CD4-positive, alpha-beta T cell treated with Interleukin-6 for 4 hours (primary cell): ENCODE results near the gene ZRANB3.
"Not testable (repeated sequence)": the region's sequence is repeated elsewhere in the genome, so short reads cannot be mapped to it uniquely, and the experiment has no call there.

Source experiments
- DNase-seq: peaks from one replicate; pipeline ENCODE4 v3.0.0-alpha.2; 2020; ENCODE audit warnings: mixed read lengths

Gene ZRANB3

GRCh38 chr2:135320465-135321355, 210.3 kb downstream of the ZRANB3 start:
- no peak for DNase-seq

- DNase-seq = no peak
Measured at GRCh38 chr2:135318808-135319207, 212.2 kb downstream of the ZRANB3 start.

GRCh38 chr2:135317375-135317774, 213.6 kb downstream of the ZRANB3 start:
- DNase-seq = no peak

GRCh38 chr2:135311962-135312361, 219.1 kb downstream of the ZRANB3 start:
- no peak for DNase-seq

GRCh38 chr2:135311268-135311667, 219.8 kb downstream of the ZRANB3 start:
- DNase-seq = no peak

GRCh38 chr2:135304694-135305093, 226.3 kb downstream of the ZRANB3 start:
- no peak for DNase-seq

- no peak for DNase-seq
Measured at GRCh38 chr2:135299658-135300244, 231.3 kb downstream of the ZRANB3 start.

- no peak for DNase-seq
Measured at GRCh38 chr2:135299165-135299564, 231.9 kb downstream of the ZRANB3 start.

- not testable (repeated sequence) for DNase-seq
Measured at GRCh38 chr2:135287121-135287520, 243.9 kb downstream of the ZRANB3 start.

- DNase-seq = no peak
Measured at GRCh38 chr2:135285391-135285790, 245.6 kb downstream of the ZRANB3 start.

GRCh38 chr2:135281379-135281778, 249.6 kb downstream of the ZRANB3 start:
- DNase-seq = no peak

- no peak for DNase-seq
Measured at GRCh38 chr2:135279209-135279608, 251.8 kb downstream of the ZRANB3 start.

GRCh38 chr2:135276525-135276924, 254.5 kb downstream of the ZRANB3 start:
- no peak for DNase-seq

GRCh38 chr2:135271006-135271405, 260.0 kb downstream of the ZRANB3 start:
- DNase-seq = no peak

- no peak for DNase-seq
Measured at GRCh38 chr2:135265960-135266490, 265.0 kb downstream of the ZRANB3 start.

GRCh38 chr2:135259123-135259522, 271.9 kb downstream of the ZRANB3 start:
- no peak for DNase-seq

GRCh38 chr2:135258193-135258592, 272.8 kb downstream of the ZRANB3 start:
- no peak for DNase-seq

GRCh38 chr2:135257383-135258090, 273.5 kb downstream of the ZRANB3 start:
- DNase-seq = no peak

- no peak for DNase-seq
Measured at GRCh38 chr2:135256531-135257260, 274.3 kb downstream of the ZRANB3 start.

- DNase-seq = no peak
Measured at GRCh38 chr2:135255208-135255607, 275.8 kb downstream of the ZRANB3 start.

- DNase-seq = no peak
Measured at GRCh38 chr2:135252805-135253458, 278.1 kb downstream of the ZRANB3 start.

GRCh38 chr2:135248611-135249010, 282.4 kb downstream of the ZRANB3 start:
- DNase-seq = no peak
